Measurements from ENCODE around the gene MCUR1.
"Not testable (repeated sequence)": the region's sequence is repeated elsewhere in the genome, so short reads cannot be mapped to it uniquely, and the experiment has no call there.

Gene MCUR1

DNA sequence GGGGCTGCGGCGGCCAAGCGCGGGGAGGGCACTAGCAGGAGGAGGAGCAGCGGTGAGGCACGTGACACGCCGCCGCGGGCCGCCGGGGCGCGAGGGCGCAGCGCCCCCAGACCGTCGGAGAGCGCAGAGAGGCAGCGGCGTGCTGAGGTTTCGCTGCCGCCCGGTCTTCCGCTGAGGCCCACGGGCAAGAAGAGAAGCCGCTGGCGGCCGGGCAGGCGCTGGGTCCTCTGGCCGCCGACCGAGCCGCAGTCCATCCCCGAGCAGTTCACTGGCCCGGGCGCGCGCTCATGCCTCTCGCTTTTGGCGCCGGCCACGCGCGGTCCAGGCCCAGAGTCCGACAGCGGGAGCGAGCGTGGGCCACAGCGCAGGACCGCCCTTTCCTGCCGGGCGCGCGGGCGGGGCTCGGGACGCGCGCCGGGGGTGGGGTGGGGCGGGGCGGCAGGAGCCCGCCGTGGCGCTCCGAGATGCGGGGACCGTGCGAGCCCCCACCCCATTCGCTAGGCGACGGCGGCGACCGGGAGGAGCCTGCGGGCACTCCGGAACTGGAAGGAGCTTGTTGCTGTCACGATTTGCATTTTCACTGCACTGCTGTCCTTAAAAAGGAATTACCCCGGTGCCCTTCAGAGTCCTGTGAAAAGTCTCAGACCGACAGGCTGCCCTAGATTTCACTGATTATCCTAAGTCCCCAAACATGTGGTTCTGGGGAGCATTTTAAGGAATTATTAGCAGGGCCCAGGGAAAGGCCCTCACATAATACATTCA, at the start of gene MCUR1:
TSS of gene MCUR1 (minus strand) at position 382 of the 762 bp plus-strand sequence. CDS start at position 254, 128 bp downstream.
- DNase-seq: peak; percentile 90

- DNase-seq: no peak
Observed at GRCh38 chr6:13863699-13864155, 49.4 kb upstream of the MCUR1 start.

DNA sequence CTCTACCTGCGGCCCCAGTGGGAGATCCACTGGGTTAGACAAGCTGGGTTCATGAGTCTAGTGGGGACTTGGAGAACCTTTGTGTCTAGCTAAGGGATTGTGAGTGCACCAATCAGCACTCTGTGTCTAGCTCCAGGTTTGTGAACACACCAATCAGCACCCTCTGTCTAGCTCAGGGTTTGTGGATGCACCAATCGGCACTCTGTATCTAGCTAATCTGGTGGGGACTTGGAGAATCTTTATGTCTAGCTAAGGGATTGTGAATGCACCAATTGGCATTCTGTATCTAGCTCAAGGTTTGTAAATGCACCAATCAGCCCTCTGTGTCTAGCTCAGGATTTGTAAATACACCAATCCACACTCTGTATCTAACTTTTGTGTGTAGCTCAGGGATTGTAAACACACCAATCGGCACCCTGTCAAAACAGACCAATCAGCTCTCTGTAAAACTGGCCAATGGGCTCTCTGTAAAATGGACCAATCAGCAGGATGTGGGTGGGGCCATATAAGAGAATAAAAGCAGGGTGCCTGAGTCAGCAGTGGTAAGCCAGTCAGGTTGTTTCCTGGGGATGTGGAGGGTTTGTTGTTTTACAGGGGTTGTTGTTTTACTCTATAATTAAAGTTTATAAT, 46.3 kb upstream of the MCUR1 start:
- not testable (repeated sequence) for DNase-seq

DNA sequence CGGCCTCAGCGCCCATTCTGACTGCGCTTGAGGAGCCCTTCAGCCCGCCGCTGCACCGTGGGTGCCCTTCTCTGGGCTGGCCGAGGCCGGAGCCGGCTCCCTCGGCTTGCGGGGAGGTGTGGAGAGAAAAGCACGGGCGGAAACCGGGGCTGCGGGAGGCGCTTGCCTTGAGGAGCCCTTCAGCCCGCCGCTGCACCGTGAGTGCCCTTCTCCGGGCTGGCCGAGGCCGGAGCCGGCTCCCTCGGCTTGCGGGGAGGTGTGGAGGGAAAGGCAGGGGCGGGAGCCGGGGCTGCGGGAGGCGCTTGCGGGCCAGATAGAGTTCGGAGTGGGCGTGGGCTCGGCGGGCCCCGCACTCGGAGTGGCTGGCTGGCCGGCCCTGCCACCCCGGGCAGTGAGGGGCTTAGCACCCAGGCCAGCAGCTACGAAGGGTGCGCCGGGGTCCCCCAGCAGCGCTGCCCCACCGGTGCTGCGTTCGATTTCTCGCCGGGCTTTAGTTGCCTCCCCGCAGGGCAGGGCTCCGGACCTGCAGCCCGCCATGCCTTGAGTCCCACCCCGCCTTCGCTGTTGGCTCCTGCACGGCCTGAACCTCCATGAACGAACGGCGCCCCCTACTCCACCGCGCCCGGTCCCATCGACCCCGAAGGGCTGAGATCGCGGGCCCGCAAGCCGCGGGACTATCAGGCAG, 45.7 kb upstream of the MCUR1 start:
- DNase-seq: no peak

DNA sequence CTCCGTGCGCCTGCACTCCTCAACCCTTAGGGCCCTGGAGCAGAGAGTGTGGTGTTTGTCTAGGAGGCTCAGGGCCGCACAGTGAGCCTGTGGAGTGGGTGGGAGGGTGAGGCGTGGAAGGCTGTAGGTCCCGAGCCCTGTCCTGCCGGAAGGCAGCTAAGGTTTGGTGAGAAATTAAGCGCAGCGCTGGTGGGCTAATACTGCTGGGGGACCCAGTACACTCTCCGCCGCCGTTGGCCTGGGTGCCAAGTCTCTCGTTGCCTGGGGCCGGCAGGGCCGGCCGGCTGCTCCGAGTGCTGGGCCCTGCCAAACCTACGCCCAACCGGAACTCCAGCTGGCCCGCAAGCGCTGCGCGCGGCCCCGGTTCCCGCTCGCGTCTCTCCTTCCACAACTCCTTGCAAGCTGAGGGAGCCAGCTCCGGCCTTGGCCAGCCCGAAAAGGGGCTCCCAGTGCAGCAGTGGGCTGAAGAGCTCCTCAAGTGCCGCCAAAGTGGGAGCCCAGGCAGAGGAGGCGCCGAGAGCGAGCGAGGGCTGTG, 40.4 kb upstream of the MCUR1 start:
- no peak for DNase-seq

DNA sequence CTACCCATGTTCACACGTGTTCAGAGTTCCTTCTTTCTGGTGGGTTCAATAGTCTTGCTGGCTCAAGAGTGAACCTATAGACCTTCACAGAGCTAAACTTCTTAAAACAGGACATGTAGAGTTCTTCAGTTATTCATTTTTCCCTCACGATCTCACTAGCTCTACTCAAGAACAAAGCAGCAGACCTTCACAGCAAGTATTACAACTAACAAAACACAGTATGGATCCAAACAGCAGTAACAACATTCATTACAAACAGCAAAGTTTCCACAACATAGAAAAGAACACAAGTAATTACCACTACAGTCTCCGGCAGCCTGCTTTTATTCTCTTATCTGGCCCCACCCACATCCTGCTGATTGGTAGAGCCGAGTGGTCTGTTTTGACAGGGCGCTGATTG, 39.5 kb upstream of the MCUR1 start:
- DNase-seq: no peak

- no peak for DNase-seq
Observed at GRCh38 chr6:13851803-13852202, 37.4 kb upstream of the MCUR1 start.

DNA sequence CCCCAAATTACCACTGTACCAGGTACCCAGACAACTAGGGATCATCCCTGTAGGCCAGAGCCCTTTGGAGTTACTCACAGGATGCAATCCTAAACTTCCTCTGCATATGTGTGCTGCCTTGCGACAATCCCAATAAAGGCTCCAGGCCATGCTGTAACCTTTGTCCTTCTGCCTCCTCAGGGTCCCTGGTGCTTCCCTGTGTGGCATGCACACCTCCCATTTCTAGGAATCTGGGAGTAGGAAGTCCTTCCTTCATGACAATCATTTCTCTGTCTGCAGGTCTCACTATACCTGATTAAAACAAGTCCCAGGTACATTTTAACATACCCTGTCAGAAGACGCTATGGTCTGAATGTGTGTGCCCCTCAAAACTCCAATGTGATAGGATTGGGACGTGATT, 37.0 kb upstream of the MCUR1 start:
- no peak for DNase-seq

DNA sequence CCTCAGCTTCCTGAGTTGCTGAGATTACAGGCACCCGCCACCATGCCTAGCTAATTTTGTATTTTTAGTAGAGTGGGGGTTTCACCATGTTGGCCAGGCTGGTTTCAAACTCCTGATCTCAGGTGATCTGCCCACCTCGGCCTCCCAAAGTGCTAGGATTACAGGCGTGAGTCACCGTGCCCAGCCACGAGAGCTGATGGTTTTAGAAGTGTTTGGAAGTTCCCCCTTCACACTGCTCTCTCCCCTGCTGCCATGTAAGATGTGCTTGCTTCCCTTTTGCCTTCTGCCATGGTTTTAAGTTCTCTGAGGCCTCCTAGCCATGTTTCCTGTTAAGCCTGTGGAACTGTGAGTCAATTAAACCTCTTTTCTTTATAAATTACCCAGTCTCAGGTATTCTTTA, 36.3 kb upstream of the MCUR1 start:
- not testable (repeated sequence) for DNase-seq

DNA sequence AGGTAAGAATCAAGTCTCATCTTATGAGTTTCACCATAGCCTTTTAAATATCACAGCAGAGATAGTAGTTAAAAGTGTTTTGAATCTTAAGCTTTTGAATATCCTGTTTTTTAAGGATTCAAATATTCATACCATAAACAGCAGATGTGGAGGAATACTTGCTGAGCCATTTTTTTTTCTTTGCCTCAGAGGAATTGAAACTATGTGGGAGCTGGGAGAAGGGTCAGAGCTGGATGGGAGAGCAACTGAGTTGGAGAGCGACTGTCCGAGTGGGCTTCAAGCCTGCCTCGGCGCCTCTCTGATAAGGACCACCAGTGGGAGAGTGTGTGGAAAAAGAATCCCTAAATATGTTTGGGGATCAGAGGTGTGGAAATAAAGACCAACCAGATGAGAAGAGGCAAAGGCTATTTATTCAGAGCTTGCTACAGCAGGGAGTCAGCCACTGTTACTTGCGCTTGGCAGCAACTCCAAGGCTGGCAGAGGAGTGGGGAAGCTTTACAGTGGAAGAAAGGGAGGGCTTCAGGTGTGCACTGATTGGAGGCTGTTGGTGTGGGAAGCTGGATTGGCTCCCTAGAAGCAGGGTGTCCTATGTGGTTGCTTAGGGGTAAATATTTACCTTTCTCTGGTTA, 34.3 kb upstream of the MCUR1 start:
- DNase-seq: no peak

- no peak for DNase-seq
Observed at GRCh38 chr6:13847326-13848050, 33.1 kb upstream of the MCUR1 start.

DNA sequence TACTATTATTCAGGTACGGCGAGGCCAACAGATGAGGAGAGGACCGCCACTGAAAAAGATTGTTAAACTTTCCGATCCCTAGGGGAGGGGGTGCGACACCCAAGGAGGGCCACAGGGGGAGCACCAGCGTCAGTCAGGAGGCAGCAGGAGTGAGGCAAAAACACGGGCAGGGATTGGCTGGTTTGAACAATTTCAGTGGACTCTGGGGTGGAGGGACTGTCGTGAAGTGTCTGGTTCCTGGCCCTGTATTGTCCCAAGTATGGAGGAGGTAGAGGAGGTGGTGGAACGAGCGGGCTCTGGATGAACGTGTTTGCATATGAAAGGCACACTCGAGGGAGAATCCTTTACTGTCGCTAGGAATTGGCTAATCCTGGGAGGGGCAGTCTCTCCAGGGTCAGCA, 32.5 kb upstream of the MCUR1 start:
- DNase-seq: no peak

- DNase-seq: no peak
Observed at GRCh38 chr6:13841936-13842335, 27.6 kb upstream of the MCUR1 start.

DNA sequence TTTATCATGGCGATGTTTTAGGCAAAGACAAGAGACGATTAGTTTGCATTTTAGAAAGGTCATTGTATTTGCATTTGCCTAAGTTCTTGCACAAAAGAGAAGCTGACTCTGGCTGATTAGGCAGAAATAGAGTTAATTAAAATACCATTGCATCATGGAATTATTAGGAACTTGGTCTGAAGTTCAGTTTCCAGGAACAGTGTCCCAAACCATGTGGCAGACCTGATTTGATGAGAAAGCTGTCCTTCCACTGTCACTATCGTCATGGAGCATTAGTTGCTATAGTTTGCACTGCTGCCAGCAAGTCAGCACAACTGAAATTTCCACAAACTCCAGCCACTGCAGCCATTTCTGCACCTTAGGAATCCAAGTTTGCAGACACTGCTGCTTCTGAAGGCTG, 24.3 kb upstream of the MCUR1 start:
- DNase-seq: no peak

DNA sequence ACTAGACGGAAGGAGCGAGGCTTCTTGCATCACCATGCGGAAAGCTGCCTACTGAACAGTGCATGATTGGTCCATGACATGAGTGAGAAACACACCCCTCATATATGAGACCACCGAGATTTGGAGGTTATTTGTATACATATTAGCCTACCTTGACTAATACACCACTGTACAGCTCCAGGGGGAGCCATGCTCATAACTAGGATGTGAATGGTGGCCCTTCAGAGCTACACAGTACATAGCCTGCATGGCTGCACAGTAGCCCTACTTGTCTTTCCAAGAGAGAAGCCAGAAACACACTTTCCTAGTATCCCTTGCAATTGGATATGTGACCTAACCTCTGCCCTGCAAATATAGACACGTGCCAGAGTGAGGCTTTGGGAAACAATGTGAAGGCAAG, 21.8 kb upstream of the MCUR1 start:
- DNase-seq: no peak

GRCh38 chr6:13834790-13835189, 20.4 kb upstream of the MCUR1 start:
- DNase-seq: no peak

DNA sequence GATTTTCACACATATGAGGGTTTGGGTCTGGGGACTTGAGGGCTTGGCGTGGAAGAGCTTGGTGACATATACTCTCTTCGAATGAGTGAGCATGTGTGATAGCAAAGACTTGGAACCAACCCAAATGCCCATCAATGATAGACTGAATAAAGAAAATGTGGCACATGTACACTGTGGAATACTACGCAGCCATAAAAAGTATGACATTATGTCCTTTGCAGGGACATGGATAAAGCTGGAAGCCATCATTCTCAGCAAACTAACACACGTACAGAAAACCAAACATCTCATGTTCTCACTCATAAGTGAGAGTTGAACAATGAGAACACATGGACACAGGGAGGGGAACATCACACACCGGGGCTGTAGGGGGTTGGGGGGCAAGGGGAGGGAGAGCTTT, 19.7 kb upstream of the MCUR1 start:
- DNase-seq: not testable (repeated sequence)

GRCh38 chr6:13832778-13833177, 18.4 kb upstream of the MCUR1 start:
- DNase-seq: no peak

DNA sequence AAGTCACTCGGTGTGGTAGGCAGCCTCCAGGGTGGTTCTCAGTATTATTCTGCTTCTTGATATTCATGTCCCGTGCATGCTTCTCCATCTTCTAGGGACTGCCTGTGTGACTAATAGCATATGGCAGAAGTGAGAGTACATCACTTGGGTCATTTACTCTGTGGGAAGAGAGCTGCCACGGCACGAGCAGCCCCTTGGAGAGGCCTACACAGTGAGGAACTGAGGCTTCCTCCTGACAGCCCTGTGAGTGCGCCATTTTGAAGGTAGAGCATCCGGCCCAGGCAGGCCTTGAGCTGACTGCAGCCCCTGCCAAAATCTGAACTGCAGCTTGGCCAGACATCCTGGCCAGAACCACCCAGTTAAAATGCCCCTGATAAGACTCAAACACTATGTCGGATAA, 17.3 kb upstream of the MCUR1 start:
- DNase-seq: no peak

DNA sequence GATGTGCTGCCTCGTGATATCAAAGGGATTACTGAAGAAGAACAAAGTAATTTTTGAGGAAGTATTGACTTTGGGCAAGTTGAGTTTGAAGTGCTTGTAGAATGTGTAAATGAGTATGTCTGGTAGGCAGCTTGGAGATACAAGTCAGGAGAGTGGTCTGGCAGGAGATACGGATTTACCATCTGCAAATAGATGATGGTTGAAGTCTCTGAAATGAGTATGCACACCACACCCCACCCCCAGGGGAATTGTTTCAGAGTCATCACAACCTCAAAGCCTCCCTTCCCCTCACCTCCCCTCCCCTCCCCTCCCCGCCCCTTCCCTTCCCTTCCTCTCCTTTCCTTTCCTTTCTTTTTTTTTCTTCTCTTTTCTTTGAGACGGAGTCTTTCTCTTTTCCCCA, 16.4 kb upstream of the MCUR1 start:
- no peak for DNase-seq

DNA sequence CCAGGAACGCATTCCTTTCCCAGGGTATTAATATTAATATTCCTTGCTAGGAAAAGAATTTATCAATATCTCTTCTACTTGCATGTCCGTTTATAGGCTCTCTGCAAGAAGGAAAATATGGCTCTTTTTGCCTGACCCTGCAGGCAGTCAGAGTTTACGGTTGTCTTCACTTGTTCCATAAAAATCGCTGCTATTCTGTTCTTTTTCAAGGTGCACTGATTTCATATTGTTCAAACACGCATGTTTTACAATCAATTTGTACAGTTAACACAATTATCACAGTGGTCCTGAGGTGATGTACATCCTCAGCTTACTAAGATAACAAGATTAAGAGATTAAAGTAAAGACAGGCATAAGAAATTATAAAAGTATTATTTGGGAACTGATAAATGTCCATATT, 15.1 kb upstream of the MCUR1 start:
- DNase-seq: not testable (repeated sequence)

- DNase-seq: not testable (repeated sequence)
Observed at GRCh38 chr6:13828656-13829301, 14.4 kb upstream of the MCUR1 start.
